ENCODE data around the gene DELE1.
A peak's percentile ranks its signal among the peaks of the same experiment; 100 is the strongest.

Gene DELE1

DNA sequence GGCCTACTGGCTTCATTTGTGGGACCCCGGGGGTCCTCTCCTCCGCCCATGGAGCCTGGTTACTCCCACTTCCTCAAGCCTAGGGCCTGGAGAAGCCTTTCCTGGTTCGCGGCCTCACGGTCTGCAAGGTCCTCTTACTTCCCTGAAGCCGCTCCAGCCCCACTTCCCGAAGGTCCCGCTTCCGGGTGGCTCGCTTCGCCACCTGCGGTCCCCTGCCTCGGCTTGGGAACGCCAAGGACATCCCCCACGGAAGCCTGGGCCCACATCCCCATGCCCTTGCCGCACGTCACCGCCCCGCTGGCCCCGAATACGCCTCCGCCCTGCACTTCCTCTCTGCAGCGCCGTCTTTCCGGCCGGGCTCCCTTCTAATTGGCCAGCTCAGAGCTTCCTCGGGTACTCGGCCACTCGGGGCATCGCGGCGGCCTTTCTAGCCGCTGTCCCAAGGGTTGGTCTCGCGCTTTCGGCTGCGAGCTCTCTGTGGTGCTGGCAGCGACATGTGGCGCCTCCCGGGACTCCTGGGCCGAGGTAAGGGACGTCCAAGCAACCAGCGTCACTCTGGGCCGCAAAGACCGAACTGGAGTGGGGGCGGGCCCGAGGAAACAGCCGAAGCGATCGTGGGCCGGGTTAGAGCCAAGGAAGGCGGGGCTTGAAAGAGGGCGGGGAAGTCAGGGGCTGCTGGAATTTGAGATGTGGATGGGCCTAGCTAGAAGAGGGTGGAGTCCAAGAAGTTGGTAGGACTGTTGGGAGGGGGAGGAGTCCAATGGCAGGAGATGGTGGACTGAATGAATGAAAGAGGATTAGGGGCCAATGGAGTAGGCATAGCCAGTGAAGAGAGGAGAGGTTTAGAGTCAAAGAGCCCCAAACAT, at the start of gene DELE1:
TSS of gene DELE1 (plus strand) at position 424 of the 866 bp plus-strand sequence. CDS start at position 495, 71 bp downstream.
- peak; percentile 77 for TF ChIP-seq POLR2A (IDR thresholded peaks at IDR 0.05; ENCODE audit: extremely low read depth, insufficient read length)
- TF ChIP-seq, protein P1, sequence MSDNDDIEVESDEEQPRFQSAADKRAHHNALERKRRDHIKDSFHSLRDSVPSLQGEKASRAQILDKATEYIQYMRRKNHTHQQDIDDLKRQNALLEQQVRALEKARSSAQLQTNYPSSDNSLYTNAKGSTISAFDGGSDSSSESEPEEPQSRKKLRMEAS (IDR thresholded peaks at IDR 0.05; ENCODE audit: low read depth, low read length): peak; percentile 13; the same call in 1 of the 2 replicates
- no peak; the same call in 1 of the 2 replicates for TF ChIP-seq MYC (IDR thresholded peaks at IDR 0.05; ENCODE audit: low read depth, low read length)
- H3K4me3 ChIP-seq (ENCODE audit: low read depth, low read length): peak within 1 kb of the TSS; percentile 86
- peak; percentile 93 for DNase-seq (ENCODE audit: low read depth)

DNA sequence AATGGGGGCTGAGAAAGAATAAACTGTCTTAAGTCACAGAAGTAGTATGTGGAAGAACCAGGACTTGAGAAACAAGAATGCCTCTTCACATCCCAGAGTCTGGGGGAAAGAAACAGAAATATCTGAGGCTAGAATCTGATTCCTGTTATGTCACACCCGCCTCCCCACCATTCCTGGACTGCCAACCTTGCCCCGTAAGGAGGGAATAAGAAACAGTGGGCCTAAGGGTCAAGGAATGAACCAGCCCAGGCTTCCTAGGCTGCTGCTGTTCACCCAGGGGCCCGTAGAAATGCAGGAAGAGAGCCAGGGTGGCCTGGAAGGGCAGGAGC, 49.8 kb upstream of the DELE1 start:
- H3K4me3 ChIP-seq (ENCODE audit: low read depth, low read length): no peak overlapping the region
- no peak for TF ChIP-seq POLR2A (IDR thresholded peaks at IDR 0.05; ENCODE audit: extremely low read depth, insufficient read length)
- TF ChIP-seq MYC (IDR thresholded peaks at IDR 0.05; ENCODE audit: low read depth, low read length): no peak
- TF ChIP-seq, protein P2, sequence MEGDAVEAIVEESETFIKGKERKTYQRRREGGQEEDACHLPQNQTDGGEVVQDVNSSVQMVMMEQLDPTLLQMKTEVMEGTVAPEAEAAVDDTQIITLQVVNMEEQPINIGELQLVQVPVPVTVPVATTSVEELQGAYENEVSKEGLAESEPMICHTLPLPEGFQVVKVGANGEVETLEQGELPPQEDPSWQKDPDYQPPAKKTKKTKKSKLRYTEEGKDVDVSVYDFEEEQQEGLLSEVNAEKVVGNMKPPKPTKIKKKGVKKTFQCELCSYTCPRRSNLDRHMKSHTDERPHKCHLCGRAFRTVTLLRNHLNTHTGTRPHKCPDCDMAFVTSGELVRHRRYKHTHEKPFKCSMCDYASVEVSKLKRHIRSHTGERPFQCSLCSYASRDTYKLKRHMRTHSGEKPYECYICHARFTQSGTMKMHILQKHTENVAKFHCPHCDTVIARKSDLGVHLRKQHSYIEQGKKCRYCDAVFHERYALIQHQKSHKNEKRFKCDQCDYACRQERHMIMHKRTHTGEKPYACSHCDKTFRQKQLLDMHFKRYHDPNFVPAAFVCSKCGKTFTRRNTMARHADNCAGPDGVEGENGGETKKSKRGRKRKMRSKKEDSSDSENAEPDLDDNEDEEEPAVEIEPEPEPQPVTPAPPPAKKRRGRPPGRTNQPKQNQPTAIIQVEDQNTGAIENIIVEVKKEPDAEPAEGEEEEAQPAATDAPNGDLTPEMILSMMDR (IDR thresholded peaks at IDR 0.05; ENCODE audit: low read depth, low read length): no peak
- TF ChIP-seq, protein P1 (IDR thresholded peaks at IDR 0.05; ENCODE audit: low read depth, low read length): no peak
- DNase-seq (ENCODE audit: low read depth): no peak

DNA sequence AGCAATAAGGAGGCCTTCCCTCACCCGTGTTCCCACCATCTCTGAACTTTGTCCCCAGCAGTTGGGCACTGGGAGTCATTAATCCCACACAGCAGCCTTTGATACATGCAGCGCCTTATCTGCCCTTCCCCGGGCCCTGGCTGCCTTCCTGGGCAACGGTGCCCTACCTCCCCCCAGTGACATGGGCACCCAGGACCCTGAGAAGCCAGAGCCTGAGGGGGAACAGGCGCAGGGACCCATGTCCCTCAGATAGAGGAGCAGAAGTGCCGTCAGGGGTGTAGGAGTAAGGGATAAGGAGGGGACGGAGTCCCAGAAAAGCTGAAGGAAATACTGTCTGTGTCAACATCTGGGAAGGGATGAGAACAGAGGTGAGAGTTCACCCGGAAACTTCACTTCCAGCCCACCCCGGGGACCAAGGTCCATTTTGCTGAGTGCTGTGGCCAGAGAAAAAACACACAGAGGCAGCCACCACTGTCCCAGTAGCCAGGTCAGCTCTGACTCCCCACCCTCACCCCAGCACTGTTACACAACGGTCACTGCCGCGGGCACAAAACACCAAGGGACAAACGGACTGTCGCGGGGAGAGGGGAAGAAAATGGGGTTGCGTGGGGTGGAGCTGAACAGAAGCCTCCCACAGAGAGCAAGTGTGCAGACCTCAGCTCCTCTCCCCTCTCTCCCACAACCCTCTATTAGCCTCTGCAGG, 49.3 kb upstream of the DELE1 start:
- no peak overlapping the region for H3K4me3 ChIP-seq (ENCODE audit: low read depth, low read length)
- TF ChIP-seq, protein P2 (IDR thresholded peaks at IDR 0.05; ENCODE audit: low read depth, low read length): no peak
- TF ChIP-seq, protein P1 (IDR thresholded peaks at IDR 0.05; ENCODE audit: low read depth, low read length): no peak
- TF ChIP-seq MYC (IDR thresholded peaks at IDR 0.05; ENCODE audit: low read depth, low read length) (no peak), POLR2A (IDR thresholded peaks at IDR 0.05; ENCODE audit: extremely low read depth, insufficient read length) (no peak)
- no peak for DNase-seq (ENCODE audit: low read depth)

DNA sequence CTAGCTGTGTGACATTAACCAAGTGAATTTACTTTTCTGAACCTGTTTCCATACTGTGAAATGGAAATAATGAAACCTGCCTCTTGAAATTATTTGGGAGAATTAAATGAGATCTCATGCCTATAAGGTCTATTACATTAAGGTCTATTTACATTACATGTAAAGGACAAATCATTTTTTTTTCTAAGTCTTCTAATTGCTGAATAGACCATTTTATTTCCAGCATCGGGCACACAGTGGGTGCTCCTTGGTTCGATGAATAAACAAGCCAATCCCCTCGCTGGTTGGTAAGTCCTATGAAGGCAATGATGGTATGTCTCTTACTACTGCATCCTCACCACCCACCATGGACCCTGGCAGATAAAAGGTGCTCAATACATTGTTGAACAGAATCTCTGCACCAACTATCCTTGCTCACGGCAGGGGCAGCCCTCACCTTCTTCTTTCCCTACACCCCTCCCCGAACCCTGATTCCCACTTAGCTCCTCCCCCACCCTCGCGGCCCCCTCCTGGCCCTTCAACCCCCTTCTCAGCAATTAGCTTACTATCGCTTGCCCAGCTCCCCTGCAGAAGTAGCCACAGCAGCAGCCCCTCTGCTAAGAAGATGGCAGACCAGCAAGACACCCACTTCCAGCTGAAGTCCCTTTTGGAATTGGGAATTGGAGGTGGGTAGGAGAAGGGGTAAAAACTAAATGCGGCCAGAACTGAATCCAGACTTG, 48.5 kb upstream of the DELE1 start:
- TF ChIP-seq, protein P1 (IDR thresholded peaks at IDR 0.05; ENCODE audit: low read depth, low read length): no peak
- no peak for TF ChIP-seq MYC (IDR thresholded peaks at IDR 0.05; ENCODE audit: low read depth, low read length)
- TF ChIP-seq POLR2A (IDR thresholded peaks at IDR 0.05; ENCODE audit: extremely low read depth, insufficient read length): no peak
- DNase-seq (ENCODE audit: low read depth): no peak
- H3K4me3 ChIP-seq (ENCODE audit: low read depth, low read length): no peak overlapping the region

DNA sequence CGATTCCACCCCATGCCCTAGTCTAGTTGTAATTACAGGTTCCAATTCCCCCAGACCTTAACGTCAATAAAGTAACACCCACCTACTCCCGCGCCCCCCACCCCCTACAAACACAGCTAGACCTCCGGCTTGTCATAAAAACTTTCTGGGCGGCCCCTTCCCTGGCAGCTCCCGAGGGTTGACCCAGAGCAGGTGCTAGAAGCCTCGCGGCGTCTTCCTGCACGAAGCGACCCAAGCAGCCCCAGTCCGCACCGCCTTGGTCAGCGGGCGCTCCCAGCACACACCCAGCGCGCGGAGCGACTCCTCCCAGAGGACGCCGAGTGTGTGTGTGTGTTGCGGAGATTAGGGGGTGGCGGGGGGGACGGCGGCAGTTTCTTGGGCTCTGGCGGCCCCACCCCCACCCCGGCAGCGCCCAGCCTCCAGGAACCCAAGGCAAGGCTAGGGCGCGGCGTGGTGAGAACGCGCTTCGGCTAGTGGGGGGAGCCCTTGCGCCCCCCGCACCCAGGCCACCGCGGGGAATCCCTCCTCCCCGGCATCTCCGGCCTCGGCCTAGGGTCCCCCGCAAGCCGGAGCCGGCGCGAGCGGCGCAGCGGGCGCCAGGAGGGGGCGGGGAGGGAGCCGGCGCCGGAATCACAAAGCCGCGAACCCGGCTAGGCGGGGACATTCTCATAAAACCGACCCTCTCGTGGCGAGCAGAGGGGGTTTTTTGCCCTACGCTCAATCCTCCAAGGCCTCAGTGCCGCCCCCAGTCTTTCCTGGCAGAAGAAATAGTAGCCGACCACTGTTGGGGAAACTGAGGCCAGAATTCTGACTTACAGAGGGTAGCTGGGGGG, 47.7 kb upstream of the DELE1 start:
- no peak for DNase-seq (ENCODE audit: low read depth)
- no peak overlapping the region for H3K4me3 ChIP-seq (ENCODE audit: low read depth, low read length)
- TF ChIP-seq POLR2A (IDR thresholded peaks at IDR 0.05; ENCODE audit: extremely low read depth, insufficient read length): no peak
- TF ChIP-seq, protein P2 (IDR thresholded peaks at IDR 0.05; ENCODE audit: low read depth, low read length): no peak
- TF ChIP-seq, protein P1 (IDR thresholded peaks at IDR 0.05; ENCODE audit: low read depth, low read length): no peak
- TF ChIP-seq MYC (IDR thresholded peaks at IDR 0.05; ENCODE audit: low read depth, low read length): no peak

All from NB4 (cell line).